SIG-M5 (cell line): Measurements from ENCODE around the gene OTUB1.

Experiments
- DNase-seq: peaks from one replicate; lab custom pipeline; 2025; lab: John Stamatoyannopoulos, UW

Gene OTUB1

GRCh38 chr11:64005691-64006090, 19.5 kb downstream of the OTUB1 start:
- DNase-seq = no peak

GRCh38 chr11:64006398-64006797, 20.2 kb downstream of the OTUB1 start:
- DNase-seq = no peak

DNA sequence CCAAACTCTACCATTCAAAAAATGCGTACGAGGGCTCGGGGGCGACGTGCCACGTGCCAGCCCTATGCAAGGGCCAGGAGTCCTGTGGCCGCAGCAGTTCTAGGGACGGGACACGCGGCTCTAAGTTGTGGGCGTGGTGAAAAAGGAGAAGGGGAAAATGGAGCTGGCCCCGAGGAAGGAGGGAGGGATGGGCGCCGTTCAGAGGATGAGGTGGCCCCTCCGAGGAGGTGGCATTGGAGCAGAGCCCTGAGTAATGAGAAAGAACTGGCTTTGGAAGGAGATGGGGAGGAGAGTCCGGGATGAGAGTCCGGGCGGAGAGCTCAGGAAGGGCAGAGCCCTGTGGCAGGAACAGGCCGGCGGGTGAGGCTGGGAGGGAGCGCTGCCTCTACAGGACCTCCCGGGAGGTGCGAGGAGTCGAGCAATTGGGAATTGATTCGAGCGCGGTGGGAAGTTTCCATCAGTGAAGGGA, 21.0 kb downstream of the OTUB1 start:
- DNase-seq = no peak

DNA sequence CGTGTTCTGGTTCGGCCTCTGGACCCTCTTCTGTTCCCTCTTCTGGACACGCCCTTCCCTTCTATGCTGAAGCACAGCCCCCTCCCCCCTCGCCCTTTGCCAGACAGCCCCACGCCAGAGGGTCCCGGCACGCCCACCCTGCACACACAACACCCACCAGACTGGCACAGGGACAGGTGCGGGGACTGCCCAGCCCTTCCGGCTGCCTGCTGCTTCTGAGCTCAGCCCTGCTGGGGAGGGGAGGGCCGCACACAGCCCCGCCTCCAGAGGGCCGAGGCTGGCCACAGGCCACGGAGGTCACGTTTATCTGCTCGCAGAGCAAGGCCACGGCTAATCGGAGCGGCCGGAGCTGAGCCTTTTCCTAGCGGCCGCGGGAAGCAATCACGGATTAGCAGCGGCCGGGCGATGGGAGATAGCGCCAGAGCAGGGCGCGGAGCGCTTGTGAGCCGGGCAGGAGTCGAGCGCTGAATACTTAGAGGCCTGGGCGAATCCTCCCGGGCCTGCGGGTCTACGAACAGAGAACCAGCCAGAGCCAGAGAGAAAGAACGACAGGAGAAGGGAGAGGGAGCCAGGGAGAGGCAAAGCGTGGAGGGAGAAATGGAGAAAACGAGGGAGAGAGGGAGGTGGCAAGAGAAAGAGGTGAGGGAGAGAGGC, 21.5 kb downstream of the OTUB1 start:
- DNase-seq = no peak

DNA sequence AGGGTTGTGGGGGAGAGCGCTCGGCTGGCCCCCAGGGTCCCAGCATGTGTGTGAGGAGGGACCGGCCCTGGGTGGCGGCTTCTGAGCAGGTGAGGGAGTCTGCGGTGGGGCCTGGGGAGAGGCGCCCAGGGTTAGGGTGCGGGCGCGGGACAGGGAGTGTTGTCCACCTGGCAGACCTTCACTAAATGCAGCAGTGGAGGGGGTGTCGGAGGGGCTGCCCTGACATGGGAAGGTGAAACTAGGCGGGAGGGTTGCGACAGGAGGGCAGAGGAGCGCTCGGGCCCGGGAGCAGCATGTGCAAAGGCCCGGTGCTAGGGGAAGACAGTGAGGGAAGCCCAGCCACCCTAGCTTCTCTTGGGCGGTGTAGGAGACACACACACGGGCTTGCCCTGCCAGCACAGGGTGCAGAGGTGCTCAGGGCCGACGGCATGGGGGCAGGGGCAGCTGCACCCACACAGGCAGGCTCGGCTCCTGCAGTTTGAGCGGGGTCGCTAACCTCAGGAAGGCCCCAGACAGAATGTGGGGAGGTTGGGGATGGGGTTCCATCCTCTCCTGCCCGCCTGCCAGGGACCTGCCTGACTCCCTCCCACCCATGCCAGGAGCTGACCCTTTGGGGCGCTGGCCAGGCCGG, 22.2 kb downstream of the OTUB1 start:
- no peak for DNase-seq

- no peak for DNase-seq
Measured at GRCh38 chr11:64008914-64009633, 22.8 kb downstream of the OTUB1 start.

DNA sequence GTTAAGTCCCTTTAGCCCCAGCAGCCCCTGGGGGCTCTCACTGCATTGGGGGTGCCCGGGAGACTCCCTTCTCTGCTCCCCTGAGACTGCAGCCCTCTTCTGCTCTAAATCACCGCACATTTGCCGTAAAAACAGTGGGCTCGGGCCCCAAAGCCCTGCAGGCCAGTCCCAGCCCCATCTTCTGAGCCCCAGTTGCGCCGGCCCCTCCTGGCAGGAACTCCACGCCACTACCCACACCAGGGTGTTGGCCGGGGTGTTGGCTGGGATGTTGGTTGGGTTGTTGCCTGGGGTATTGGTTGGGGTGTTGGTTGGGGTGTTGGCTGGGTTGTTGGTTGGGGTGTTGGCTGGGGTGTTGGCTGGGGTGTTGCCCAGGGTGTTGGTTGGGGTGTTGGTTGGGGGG, 23.5 kb downstream of the OTUB1 start:
- DNase-seq = no peak

GRCh38 chr11:64010783-64011182, 24.5 kb downstream of the OTUB1 start:
- no peak for DNase-seq

- DNase-seq = no peak
Measured at GRCh38 chr11:64011371-64011770, 25.1 kb downstream of the OTUB1 start.

DNA sequence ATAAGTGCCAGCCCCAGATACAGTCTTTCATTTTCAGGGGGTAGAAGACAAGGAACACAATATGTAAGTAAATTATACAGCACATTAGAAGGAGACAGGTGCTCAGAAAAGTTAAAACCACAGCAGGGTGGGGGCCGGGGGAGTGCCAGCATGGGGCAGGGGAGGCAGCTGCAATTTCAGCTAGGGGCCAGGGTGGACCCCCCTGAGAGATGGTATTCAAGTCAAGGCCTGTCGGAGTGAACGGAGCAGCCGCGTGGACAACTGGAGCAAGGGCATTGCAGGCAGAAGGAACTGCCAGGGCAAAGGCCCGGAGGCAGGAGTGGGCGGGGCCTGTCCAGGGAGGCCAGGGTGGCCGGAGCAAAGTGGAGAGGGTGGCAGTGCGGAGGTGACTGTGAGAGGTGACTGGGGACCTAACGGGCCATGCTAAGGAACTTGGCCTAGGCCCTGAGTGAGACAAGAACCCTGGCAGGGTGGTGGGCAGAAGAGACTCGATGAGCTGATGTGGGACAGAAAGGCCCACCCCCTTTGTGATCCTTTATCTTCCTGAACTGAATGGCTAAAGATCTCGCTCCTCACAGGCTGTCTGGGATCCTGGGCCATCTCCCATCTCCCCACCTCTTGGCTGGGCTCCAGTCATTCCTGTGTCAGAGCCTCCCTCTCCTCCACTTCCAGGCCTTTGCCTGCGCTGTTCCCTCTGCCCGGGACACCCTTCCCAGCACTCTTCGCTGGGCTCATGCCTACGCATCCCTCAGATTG, 27.1 kb downstream of the OTUB1 start:
- no peak for DNase-seq

DNA sequence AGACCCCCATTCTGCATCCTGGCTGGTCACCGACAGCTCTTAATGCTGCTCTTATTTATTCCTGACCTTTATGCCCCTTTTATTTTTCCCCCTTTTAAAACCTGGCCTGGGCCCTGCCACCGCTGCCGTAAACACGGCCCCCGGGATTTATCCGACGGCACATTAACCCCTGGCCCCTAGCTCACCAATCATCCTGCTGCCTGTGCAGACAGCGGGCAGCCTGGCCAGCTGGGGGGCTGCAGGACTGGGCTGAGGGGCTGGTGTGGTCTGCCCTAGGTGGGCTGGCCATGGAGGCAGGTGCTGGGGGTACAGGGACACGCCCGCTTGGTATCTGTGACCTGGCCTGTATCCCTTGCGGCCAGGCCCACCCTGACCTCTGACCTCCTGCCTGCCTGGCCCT, 28.1 kb downstream of the OTUB1 start:
- no peak for DNase-seq

- DNase-seq = no peak
Measured at GRCh38 chr11:64015510-64015909, 29.3 kb downstream of the OTUB1 start.

GRCh38 chr11:64015935-64016845, 30.0 kb downstream of the OTUB1 start:
- no peak for DNase-seq

- DNase-seq = no peak
Measured at GRCh38 chr11:64017945-64018224, 31.6 kb downstream of the OTUB1 start.

- DNase-seq = no peak
Measured at GRCh38 chr11:64018310-64018709, 32.1 kb downstream of the OTUB1 start.

- no peak for DNase-seq
Measured at GRCh38 chr11:64019106-64020037, 33.1 kb downstream of the OTUB1 start.

DNA sequence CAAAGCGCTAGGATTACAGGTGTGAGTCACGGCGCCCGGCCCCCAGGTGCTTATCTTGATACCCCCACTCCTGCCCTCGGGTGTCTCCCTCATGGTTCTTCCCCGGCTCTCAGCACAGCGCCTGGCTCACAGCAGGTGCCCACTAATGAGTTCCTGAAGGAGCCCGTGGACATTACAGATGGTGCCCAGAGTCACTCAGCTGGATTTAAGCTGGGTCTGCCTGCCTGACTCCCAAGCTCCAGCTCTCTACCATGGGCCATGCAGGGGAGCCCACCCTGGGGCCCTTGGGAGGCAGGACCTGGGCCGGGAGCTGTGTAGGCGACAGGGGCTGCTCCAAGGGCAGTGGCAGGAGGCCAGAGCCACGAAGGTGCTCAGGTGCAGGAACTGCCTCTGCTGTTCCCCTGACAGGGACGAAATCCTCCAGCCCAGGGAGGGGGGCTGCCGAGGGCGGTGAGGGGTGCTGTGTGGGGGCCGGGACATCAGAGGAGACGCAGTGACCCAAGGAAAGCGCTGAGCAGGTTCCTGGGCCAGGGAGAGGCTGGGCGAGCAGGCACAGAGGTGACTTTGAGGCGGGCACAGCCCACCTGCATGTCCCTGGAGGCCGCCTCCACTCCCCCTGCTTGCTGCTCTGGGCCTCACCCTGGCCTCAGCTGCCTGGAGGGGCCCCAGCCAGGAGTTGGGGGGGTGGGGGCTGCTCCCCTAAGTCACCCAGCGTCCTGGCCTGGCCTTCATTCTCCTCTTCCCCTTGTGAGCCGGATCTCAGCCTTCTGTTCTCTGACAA, 34.9 kb downstream of the OTUB1 start:
- DNase-seq = no peak

- no peak for DNase-seq
Measured at GRCh38 chr11:64021757-64022093, 35.5 kb downstream of the OTUB1 start.

DNA sequence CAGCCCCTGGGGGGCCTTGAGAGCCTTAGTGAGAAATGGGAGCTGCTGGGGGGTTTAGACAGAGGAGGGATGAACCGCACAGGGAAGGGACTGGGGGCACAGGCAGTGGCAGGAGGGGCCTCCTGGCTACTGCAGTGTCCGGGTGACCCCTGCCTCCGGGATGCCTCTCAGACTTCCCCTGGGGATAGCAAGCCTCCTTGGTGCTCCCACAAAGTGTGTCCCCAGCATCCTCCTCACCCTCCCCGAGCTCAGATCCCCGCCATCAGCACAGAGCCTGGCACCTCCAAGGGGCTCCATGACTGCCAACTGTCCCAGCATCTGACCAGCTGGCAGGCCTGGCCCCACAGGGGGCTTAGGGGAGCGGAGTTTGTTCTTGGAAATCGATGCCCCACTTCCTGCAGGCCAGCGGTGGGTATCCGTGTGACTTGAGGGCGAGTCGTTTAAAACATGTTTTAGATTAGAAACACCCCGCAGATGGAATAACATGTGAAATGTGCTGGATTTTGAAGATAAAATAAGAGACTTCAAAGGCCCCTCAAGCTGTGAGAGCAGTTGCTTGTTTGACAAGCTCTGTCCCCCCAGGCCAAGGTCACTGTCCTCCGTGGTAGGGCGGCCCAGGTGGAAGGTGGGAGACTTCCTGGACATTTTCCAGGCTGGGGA, 36.0 kb downstream of the OTUB1 start:
- DNase-seq = no peak
